ENCODE results near the gene SSH3.

DNA sequence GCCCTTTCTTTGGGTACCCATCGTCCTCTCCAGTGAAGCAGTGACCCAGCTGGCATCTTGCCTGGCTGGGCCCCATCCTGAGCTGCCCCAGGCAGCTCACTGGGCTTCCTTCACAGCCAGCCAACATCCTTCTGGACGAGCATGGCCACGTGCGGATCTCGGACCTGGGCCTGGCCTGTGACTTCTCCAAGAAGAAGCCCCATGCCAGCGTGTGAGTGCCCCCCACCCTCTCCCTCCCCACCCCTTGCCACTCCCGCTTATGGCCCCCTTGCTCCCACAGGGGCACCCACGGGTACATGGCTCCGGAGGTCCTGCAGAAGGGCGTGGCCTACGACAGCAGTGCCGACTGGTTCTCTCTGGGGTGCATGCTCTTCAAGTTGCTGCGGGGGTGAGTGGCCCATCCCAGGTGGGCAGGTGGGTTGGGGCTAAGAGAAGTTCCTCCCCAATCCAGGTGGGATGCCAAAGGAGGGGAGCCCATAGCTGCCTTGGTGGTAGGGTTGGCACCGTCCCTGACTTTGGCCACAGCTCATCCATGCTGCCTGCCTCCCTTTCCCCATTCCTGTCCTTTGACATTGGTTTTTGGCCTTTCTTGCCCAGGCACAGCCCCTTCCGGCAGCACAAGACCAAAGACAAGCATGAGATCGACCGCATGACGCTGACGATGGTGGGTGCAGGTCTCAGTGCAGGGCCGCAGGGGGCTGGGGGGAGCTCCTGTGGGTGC, 21.0 kb upstream of the SSH3 start:
- TF ChIP-seq, protein P1, sequence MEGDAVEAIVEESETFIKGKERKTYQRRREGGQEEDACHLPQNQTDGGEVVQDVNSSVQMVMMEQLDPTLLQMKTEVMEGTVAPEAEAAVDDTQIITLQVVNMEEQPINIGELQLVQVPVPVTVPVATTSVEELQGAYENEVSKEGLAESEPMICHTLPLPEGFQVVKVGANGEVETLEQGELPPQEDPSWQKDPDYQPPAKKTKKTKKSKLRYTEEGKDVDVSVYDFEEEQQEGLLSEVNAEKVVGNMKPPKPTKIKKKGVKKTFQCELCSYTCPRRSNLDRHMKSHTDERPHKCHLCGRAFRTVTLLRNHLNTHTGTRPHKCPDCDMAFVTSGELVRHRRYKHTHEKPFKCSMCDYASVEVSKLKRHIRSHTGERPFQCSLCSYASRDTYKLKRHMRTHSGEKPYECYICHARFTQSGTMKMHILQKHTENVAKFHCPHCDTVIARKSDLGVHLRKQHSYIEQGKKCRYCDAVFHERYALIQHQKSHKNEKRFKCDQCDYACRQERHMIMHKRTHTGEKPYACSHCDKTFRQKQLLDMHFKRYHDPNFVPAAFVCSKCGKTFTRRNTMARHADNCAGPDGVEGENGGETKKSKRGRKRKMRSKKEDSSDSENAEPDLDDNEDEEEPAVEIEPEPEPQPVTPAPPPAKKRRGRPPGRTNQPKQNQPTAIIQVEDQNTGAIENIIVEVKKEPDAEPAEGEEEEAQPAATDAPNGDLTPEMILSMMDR (IDR thresholded peaks at IDR 0.05) = no peak
- no peak for TF ChIP-seq POLR2A (IDR thresholded peaks at IDR 0.05)
